ENCODE data around the gene METTL4.

DNA sequence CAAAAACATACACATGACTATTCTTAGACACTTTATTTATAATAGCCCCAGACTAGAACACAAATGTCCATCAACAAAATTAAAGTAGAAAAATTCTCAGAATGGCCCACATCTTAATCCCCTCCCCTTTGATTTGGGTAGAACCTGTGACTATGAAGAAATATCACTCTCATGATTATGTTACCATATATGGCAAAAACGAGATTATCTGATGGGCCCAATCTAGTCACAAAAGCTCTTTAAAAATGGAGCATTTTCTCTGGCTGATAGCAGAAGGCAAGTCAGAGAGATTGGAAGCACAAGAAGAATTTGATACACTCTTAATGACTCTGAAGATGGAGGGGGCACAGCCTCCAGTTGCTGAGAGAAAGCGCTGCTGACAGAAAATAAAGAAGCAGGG is 39.6 kb downstream of the METTL4 start:
- TF ChIP-seq, protein P1, sequence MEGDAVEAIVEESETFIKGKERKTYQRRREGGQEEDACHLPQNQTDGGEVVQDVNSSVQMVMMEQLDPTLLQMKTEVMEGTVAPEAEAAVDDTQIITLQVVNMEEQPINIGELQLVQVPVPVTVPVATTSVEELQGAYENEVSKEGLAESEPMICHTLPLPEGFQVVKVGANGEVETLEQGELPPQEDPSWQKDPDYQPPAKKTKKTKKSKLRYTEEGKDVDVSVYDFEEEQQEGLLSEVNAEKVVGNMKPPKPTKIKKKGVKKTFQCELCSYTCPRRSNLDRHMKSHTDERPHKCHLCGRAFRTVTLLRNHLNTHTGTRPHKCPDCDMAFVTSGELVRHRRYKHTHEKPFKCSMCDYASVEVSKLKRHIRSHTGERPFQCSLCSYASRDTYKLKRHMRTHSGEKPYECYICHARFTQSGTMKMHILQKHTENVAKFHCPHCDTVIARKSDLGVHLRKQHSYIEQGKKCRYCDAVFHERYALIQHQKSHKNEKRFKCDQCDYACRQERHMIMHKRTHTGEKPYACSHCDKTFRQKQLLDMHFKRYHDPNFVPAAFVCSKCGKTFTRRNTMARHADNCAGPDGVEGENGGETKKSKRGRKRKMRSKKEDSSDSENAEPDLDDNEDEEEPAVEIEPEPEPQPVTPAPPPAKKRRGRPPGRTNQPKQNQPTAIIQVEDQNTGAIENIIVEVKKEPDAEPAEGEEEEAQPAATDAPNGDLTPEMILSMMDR (IDR thresholded peaks at IDR 0.05; ENCODE audit: insufficient read depth, low read depth, low read length): no peak
- TF ChIP-seq EZH2 (IDR thresholded peaks at IDR 0.05; ENCODE audit: insufficient read depth, low read length): no peak

All from astrocyte (in vitro differentiated cells and primary cell).